Sigmoid colon (tissue), 4 donors: ENCODE data around the gene TAAR5.

Source experiments
- CTCF ChIP-seq, 4 experiments: fragments of 450-650 bp in 3 of 4; fragments of 200-600 bp in 1 of 4; IDR thresholded peaks; one replicate each; pipeline ENCODE4 v1.5.1; 2016 to 2019; ENCODE audit warnings: antibody characterized with exemption in 4 of 4, mild to moderate bottlenecking in 3 of 4, moderate library complexity in 2 of 4
- EP300 ChIP-seq, 4 donors: sonication (generic); formaldehyde crosslinking; IDR thresholded peaks; one replicate each; pipeline ENCODE4 v1.6.1; 2017; ENCODE audit warnings: antibody characterized with exemption in 4 of 4
- POLR2A ChIP-seq, 2 donors: fragments of 450-650 bp; IDR thresholded peaks; one replicate each; pipeline ENCODE4 v1.6.1; 2016; ENCODE audit warnings: antibody characterized with exemption in 2 of 2, mild to moderate bottlenecking in 2 of 2, moderate library complexity in 2 of 2

GRCh38 chr6:132633362-132633761, 43.8 kb upstream of the TAAR5 start:
- TF ChIP-seq POLR2A (IDR thresholded peaks at IDR 0.05) (no peak), CTCF (IDR thresholded peaks at IDR 0.05) (no peak), EP300 (IDR thresholded peaks at IDR 0.05) (no peak)
